HepG2 (cell line): Measurements from ENCODE around the gene C11orf58.

Source experiments
- CBFB ChIP-seq: sonication (generic); formaldehyde crosslinking; IDR thresholded peaks from 2 replicates; pipeline ENCODE4 v1.4.0; 2020; ENCODE audit warnings: missing genetic modification reagents
- DPF2 ChIP-seq: sonication (generic); formaldehyde crosslinking; IDR thresholded peaks from 2 replicates; pipeline ENCODE4 v1.4.0; 2020; ENCODE audit warnings: mild to moderate bottlenecking, low read depth, missing genetic modification reagents, borderline replicate concordance
- FOXJ3 ChIP-seq: sonication (generic); formaldehyde crosslinking; IDR thresholded peaks from 2 replicates; pipeline ENCODE4 v1.4.0; 2020; ENCODE audit warnings: missing genetic modification reagents, mild to moderate bottlenecking, borderline replicate concordance
- ZNF264 ChIP-seq: sonication (generic); formaldehyde crosslinking; IDR thresholded peaks from 2 replicates; pipeline ENCODE4 v1.4.0; 2020; ENCODE audit warnings: missing genetic modification reagents
- ZNF3 ChIP-seq: IDR thresholded peaks from 2 replicates; pipeline ENCODE4 v1.7.0; 2017; ENCODE audit warnings: inconsistent platforms

DNA sequence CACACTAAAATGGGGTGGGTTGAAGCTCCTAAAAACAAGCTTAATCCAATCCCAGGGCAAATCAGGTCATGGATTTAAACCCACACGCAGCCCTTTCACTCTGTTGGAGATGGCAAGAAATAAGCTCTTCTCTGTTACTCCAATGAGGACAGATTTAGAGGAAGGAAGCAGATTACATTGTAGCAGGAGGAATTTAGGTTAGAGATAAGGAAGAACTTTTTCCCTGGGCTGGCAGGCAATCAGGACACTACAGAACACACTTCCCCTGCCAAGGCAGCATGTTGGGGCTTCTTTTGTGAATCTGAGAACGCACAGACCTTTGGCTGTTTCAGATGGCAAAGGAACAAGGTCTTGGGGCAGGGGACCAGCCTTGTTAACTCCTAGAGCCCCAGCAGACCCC, 46.2 kb downstream of the C11orf58 start:
- TF ChIP-seq CBFB: no peak
- TF ChIP-seq DPF2 (CRISPR knock-in tag): no peak
- no peak for TF ChIP-seq FOXJ3 (CRISPR knock-in tag)
- TF ChIP-seq ZNF264 (CRISPR knock-in tag): no peak
- no peak for TF ChIP-seq ZNF3 (CRISPR knock-in tag)
